NCI-H345 treated with DMSO at 0.1 percent for 48 hours (cell line): Measurements from ENCODE around the gene JAK2.
A peak's percentile ranks its signal among the peaks of the same experiment; 100 is the strongest.
"Not testable (repeated sequence)": the region's sequence is repeated elsewhere in the genome, so short reads cannot be mapped to it uniquely, and the experiment has no call there.

Experiments
- DNase-seq: peaks from one replicate; lab custom pipeline; 2025; ENCODE audit not compliant: unreplicated experiment; lab: John Stamatoyannopoulos, UW

Gene JAK2

DNA sequence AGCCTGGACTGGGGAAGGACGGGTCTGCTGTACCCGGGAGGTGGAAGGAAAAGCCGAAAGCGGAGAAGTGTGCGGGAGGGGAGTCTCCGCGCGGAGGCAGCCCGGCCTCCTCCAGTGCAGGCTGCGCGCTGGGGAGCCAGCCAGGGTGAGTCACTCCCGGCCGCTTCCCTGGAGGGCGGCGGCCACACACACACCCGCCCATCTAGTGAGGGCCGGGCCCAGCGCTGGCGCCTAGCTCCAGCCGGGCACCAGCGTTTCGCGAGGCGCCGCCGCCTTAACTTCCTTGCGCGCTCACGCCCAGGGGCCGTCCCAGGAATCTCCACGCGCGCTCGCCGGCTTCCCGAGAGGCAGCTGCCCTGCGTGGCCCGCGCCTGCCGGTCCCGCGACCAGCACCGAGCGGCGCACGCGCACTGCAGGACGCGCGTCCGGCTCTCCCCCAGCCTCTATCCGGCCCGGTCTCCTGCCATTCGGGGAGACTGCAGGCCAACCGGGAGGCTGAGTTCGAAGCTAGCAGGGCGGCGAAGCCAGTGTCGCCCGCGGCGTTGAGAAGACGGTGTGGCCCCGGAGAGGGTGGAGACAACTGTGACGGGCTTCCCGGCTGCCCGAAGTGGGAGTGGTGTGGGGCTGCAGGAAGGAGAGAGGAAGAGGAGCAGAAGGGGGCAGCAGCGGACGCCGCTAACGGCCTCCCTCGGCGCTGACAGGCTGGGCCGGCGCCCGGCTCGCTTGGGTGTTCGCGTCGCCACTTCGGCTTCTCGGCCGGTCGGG is at the start of gene JAK2:
Gene JAK2 (plus strand): TSS at position 652 of the 765 bp plus-strand sequence. CDS start 36,716 bp downstream, outside the sequence.
- peak; percentile 71 for DNase-seq

DNA sequence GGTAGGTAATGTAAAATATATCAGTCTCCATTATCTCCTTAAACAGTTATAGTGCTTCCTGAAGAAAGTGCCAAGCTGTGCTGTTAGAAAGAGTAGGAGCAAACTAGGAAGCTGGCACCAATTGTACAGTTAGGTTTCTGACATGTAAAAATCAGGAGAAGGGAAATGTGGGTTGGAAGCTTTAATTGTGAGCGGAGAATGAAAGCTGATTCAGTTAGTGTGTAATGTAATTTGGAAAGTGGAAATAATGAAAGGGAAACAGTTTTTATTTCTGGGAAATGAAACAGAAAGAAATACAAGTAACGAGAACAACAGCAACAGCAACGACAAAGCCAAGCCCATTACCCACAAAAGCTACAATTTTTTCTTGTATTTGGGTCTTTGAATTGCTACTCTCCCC is 48.8 kb upstream of the JAK2 start:
- DNase-seq = no peak

DNA sequence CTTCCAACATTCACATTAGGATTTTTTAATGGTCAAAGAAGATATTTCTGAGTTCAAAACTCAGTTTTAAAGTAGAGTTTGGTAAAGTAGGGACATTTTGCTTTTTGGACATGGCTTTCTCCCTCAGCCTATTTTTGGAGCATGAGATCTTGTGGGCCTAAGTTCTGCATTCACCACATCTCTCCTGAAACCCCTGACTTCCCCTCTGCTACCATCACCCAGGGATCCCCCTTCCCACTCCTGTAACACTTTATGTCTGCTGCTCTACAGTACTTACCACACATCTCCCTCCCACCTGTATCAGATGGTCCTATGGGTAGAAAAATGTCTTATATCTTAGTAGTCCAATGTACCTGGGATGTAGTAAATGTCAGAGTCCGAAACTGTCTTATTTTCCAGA is 48.2 kb upstream of the JAK2 start:
- DNase-seq = no peak

DNA sequence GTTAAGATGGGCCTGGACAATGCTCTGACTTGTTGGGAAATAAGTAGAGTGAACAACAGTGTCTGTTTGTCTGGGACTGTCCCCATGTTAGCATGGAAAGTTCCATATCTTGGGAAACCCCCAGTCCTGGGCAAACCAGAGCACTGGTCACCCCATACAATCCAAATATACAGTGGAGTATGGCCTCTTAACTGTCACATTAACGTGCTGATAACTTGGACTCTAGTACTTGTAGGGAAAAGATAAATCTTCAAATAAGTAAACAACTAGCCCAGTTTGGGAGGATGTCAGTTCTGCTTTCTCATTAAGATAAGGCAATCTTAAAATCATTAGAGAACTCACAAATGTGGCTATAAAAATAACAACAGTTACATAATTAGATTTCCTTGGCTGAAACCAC is 47.6 kb upstream of the JAK2 start:
- DNase-seq = no peak

DNA sequence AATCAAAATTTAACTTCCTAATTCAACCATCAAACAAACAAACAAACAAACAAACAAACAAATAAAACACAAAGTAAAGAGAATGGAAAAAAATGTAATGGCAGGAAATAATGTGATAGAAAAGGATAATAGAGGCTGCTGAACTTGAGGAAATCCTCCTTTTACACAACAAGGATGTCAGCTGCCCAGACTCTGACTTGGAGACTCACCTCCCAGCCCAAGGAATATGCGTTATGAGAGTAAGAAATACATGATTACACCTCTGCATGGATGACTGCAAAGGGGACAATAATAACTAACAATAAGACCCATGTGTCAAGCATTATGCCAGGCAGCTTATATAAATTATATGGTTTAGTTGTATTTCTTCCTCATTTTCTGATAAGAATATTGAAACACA is 46.6 kb upstream of the JAK2 start:
- no peak for DNase-seq

DNA sequence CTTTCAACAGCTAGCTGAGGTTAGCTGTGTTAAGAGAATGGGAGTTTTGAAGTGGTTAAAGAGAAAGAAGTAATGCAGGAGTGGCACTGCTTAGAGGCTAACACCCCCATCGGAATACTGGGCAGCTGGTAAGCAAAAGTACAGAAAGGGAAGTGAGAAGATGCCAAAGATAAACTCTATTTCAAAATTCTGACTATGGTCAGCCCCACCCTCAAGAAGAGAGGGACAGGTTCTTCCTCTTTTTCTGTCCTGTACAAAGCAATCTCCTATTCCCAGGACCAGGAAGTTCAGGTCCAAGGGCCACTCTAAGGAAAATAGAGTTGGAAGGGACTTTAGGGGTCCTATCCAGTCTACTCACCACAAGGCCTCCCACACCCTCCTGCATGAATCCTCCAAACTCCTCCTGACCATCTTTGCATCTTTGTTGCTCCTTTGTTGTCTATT is 45.9 kb upstream of the JAK2 start:
- DNase-seq = no peak

DNA sequence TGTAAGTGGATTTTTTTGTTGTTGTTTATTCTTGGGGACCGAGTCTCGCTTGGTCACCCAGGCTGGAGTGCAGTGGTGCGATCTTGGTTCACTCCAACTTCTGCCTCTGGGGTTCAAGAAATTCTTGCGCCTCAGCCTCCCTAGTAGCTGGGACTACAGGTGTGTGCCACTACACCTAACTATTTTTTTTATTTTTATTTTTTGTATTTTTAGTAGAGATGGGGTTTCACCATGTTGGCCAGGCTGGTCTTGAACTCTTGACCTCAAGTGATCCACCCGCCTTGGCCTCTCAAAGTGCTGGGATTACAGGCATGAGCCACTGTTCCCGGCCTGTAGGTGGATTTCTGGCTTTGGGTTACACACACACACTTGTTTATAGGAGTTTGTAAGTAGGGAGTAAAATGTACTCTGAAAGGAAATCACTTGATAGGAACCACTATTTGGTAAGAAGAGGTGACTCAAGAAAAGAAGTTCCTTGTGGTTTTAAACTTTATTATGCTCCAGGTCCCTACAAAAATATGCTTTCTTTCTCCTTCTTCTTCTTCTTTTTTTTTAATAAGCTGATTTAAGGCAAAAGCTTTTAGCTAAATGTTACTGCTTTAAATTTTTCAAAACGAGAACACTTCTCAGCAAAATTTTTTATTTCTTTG is 42.9 kb upstream of the JAK2 start:
- not testable (repeated sequence) for DNase-seq

DNA sequence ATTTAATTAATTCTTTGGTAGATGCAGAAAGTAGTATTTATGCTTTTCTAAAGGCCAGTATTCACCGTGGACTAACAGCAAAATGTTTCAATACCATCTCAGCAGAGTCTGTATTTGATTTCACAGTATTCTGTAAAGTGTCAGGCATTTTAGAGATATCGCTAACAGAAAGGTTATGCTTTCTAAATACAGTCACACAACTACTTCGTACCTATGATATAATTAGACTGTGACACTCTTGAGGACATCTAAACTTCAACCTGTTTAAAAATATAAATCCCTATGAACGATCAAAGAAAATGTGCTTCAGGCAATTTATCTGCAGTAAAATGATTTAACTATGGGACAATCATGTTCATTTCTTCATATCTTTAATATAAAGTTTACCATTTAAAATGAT is 41.7 kb upstream of the JAK2 start:
- no peak for DNase-seq

DNA sequence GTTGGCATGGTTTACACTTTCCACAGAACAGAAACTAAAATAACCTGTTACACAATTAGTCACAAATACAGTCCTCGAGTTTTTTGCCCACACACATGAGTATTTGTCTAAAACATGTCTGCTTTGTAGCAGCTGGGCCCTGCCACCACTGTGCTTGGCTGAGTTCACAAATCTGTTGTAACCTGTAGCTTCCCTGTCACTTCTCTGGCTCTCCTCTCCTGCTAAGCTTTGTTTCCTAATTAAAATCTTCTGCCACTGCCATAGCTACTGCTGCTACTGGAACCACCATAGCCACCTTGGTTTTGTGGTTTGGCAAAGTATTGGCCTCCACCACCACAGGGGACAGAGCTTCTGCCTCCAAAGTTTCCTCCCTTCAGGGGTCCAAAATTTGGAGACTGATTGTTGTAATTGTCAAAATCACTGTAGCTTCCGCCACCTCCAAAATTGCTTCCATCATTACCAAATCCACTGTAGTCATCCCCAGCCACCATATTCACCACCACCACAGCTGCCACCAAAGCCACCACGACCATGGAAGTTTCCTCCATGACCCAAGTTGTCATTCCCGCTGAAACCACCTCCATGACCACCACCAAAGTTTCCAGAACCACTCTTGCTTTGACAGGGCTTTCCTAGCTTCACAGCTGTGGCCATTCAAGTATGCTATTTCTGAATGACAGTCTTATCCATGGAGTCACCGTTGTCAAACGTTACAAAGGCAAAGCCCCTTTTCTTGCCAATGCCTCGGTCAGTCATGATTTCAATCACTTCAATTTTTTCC is 40.5 kb upstream of the JAK2 start:
- DNase-seq = not testable (repeated sequence)

DNA sequence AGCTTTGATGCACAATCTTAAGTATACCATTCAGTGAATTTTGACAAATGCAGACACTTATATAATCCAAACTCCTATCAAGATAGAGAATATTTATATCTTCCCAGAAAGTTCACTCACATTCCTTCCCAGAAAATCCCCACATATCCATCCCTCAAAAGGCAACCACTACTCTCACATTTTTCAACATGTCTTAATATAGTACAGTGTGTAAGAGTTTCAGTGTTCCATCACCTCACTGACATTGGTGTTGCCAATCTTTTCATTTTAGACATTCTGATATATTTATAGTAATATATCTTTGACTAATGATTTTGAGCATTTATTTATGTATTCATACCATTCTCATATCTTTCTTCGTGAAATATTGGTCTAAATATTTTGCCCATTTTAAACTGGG is 38.1 kb upstream of the JAK2 start:
- no peak for DNase-seq

DNA sequence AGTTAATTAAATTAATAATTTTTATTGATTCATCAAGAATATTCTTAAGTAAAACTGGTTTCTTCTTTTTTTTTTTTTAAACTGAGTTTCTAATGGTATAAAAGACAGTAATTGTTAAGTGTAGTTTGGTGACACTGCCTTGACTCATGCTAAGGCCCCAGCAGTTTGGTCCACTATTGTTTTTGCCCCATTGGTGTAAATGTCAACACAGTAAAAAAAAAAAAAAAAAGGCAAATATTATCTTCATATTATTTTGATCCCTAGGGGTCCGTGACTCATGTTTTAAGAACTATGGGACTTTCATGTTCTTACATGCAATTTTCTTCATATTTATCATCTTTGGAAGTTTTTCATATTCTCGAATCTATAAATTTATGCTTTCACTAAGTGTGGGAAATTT is 29.2 kb upstream of the JAK2 start:
- DNase-seq = no peak

DNA sequence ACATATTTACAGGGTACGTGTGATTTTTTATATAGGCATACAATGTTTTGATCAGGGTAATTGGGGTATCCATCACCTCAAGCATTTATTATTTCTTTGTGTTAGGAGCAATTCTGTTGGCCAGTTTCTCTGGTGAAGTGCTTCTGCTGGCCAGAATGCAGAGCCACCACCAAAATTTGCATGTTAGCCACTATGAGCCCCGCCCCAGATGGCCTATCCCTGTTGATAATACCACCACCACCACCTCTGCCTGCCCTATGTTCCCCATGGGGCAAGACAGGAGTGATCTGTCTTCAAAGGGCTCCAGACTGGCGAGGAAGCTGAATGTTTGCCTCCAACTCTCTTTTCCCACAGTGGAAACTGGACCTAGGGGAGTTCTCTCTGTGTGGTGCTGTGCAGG is 26.0 kb upstream of the JAK2 start:
- no peak for DNase-seq

DNA sequence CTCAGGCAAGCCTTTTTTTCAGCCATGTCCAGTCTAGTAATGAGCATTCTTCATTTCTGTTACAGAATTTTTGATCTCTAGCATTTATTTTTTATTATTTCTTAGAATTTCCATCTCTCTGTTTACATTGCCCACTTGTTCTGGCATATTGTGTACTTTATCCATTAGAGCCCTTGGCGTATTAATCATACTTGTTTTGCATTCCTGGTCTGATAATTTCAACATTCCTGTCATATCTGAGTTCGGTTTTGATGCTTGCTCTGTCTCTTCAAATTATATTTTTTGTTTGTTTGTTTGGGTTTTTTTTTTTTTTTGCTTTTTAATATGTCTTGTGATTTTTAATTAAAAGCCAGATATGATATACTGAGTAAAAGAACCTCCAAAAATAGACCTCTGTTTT is 23.0 kb upstream of the JAK2 start:
- no peak for DNase-seq

DNA sequence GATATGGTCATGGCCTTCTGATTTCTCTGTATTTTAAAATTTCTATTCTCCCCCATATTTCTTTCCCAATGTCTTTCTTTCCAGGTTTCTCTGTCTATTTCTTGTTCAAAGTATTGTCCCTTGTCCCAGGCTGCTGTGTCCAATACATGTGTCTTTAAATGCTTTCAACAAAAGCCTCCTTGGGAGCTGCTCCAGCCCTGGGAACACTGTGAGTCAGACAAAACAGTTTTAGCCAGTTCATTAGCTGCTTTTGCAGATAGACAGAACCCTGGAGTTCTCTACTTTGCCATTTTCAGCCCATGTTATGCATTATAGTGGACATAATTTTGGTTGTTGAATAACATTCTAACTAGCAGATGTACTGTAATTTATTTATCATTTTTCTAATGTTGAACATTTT is 20.5 kb upstream of the JAK2 start:
- DNase-seq = no peak

DNA sequence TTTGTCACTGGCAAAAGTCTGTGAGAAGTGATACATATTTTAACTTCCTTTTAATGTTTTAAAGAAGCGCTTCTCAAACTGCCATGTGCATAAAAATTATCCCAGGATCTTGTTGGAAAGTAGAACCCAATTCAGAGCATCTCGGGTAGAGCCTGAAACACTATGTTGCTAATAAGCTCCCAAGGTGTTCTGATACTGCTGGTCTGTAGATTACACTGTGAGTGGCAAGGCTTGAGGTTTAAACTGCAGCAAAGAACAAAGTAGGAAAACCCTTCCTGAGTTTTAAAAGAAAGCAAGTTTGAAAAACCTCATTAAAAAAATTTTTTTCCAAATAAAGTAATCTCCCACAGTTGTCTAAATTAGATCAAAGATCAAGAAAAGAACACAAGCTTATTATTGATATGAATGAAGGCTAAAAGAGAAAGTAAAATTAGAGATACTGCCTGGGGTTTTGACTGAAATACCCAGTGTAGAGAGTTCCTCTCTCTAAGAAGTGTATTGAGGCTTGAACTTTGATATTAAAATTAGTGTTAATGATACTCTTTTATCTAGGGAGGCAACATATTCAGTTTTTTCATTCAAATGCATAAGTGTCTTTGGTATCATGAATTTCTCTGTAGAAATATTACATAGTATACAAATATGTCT is 19.8 kb upstream of the JAK2 start:
- no peak for DNase-seq

DNA sequence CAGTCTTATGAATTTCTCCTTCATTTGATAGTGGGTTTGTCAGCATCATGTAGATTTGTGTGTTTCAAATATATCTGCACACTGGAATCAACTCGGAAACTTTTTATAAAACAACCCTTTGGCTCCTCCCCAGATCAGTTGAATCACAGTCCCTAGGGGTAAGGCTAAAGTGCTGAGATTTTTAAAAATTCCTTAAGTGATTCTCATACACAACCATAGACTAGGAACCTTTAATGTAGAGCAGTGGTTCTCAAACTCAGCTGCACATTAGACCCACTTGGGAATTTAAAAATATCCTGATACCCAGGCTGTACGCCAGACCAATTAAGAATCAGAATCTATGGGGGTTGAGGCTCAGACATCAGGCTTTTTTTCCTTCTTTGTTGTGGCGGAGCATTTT is 17.5 kb upstream of the JAK2 start:
- no peak for DNase-seq

DNA sequence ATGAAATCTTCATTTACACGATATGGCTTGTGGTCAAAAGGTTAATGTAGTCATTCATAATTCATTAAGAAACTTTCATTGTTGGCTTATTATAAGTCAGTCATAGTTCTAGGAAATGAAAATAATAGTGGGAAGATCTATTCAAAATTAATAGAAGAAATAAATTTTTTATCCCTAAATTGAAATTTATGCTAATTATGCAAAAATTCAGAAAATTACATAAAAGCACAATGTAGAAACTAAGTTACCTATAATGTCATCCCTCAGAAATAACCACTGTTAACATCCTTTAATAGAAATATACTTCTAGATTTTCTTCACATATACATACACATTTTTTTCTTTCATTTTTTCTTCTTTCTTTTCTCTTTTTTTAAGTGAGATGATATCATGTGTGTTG is 15.9 kb upstream of the JAK2 start:
- no peak for DNase-seq

DNA sequence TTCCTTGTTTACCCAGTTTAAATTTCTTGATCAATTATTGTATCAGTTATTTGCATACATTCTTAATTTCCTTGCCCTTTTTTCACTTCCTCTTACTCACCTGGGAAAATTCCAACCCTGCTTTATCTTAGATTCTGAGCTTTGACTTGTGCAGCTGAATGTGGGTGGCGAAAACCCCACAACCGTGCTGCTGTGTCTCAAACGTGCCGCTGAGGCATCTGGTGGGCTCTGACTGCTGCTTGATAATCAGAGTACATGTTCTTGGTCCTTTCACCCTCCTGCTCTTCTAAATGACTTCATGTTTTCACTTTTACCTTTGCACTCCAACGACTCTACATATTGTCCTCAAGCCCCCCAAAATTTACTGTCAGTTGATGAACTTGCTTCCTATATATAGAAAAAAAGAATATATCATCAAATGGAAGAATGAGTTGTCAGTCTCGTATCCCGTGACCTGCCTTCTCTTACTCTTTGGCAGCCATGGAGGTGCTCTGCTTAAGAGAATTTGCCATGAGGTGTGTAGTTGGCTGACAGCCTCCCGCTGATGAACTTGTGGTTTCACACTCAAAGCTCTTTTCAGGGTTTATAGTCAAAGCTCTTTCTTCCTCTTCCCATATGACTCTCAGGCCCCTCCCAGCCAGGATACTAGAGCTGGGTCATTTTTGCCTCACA is 14.0 kb upstream of the JAK2 start:
- DNase-seq = no peak

DNA sequence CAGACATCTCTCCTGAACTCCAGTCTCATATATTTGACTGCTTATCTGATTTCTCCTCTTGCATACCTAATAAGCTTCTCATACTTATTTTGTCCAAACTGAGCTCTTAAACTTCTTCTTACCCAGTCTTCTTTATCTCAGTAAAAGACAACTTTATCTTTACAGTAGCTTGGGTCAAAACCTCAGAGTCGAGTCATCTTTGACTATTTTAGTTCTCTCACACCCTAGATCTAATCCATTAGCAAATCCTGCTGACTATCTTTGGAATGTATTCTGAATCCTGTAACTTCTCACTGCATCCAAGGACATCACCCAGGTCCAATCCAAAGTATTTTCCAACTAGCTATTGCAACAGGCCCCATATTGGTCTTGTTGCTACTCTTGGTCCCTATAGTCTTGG is 11.8 kb upstream of the JAK2 start:
- DNase-seq = no peak

DNA sequence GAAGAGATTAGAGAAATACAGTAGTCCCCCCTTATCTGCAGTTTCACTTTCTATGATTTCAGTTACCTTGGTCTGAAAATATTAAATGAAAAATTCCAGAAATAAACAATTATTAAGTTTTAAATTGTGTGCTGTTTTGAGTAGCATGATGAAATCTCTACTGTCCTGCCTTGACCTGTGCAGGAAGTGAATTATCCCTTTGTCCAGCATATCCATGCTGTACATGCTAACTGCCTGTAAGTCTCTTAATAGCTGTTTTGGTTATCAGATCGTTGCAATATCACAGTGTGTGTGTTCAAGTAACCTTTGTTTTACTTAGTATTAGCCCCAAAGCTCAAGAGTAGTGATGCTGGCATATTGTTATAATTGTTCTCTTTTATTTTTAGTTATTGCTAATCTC is 11.2 kb upstream of the JAK2 start:
- no peak for DNase-seq

DNA sequence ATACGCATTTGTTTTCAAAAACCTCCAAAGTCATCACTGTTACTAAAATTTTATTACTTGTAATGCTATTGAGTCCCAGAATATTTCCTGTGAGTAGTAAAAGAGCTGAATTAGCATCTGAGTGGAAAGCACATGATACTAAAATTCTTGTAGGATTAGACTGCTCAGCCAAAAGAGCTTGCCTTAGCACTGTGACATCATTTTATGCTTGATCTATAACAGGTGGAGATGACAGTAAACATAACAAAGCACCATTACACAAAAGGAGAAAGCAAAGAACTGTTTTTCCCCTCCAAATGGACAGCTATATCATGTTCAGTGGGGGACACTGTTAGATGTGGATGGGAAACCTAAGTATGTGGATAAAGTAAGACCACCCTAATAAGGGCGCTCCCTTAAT is 5.8 kb upstream of the JAK2 start:
- no peak for DNase-seq
